Keratinocyte (primary cell): ENCODE data around the gene PIK3IP1.

Source experiments
- CTCF ChIP-seq, 3 experiments: IDR thresholded peaks in 1 of 3; conservative IDR thresholded peaks in 1 of 3; optimal IDR thresholded peaks in 1 of 3; 2 replicates in 2 of 3; 3 replicates in 1 of 3; pipeline versions ENCODE3 to v1.5.1; 2011; ENCODE audit warnings: low read length in 3 of 3, mild to moderate bottlenecking in 3 of 3, moderate library complexity in 2 of 3, control low read depth in 1 of 3, inconsistent platforms in 1 of 3; ENCODE audit not compliant: insufficient read depth in 2 of 3; ENCODE audit errors: extremely low read depth in 1 of 3
- EZH2 ChIP-seq: IDR thresholded peaks from one replicate; pipeline ENCODE4 v1.6.1; 2012; ENCODE audit warnings: inconsistent platforms, mild to moderate bottlenecking, low read length, moderate library complexity

GRCh38 chr22:31295831-31296657 lies 3.8 kb upstream of the PIK3IP1 start:
- TF ChIP-seq CTCF (optimal IDR thresholded peaks at IDR 0.05 in 1 of 3, IDR thresholded peaks at IDR 0.05 in 1 of 3, conservative IDR thresholded peaks at IDR 0.05 in 1 of 3; ENCODE audit: extremely low read depth in 1 of 3, insufficient read depth in 2 of 3, low read length in 3 of 3): no peak
- no peak for TF ChIP-seq EZH2
